GM21619 (cell line): Measurements from ENCODE around the gene ADM2.
A peak's percentile ranks its signal among the peaks of the same experiment; 100 is the strongest.
"Not testable (repeated sequence)": the region's sequence is repeated elsewhere in the genome, so short reads cannot be mapped to it uniquely, and the experiment has no call there.

Experiments used
- ATAC-seq: cut with Tn5 transposase; IDR thresholded peaks from one replicate; pipeline ENCODE4 v1.9.1; 2021; ENCODE audit not compliant: unreplicated experiment

ADM2 gene

DNA sequence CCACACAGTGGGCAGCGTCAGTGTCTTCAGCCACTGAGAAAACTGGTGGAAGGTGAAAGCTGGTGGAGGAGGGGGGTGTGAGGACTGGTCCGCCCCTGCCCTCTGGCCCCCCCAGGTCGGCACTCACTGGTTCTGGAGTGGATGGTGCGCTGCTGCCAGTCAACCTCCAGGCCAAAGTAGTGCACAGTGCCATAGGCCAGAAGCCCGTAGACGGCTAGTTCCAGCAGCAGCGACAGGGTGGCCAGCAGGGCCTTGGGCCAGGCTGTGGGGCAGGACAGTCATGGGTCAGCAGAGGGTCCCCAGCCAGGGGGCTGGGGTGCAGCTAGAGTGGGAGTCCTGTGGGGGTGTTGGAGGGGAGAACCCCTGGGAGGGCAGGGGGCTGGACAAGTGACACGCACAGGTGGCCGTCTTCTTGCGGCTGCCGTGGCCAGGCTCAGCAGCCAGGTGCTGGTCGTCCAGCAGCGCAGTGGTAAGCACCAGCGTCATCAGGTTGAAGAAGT, 24.0 kb downstream of the ADM2 start:
- ATAC-seq, result no peak

DNA sequence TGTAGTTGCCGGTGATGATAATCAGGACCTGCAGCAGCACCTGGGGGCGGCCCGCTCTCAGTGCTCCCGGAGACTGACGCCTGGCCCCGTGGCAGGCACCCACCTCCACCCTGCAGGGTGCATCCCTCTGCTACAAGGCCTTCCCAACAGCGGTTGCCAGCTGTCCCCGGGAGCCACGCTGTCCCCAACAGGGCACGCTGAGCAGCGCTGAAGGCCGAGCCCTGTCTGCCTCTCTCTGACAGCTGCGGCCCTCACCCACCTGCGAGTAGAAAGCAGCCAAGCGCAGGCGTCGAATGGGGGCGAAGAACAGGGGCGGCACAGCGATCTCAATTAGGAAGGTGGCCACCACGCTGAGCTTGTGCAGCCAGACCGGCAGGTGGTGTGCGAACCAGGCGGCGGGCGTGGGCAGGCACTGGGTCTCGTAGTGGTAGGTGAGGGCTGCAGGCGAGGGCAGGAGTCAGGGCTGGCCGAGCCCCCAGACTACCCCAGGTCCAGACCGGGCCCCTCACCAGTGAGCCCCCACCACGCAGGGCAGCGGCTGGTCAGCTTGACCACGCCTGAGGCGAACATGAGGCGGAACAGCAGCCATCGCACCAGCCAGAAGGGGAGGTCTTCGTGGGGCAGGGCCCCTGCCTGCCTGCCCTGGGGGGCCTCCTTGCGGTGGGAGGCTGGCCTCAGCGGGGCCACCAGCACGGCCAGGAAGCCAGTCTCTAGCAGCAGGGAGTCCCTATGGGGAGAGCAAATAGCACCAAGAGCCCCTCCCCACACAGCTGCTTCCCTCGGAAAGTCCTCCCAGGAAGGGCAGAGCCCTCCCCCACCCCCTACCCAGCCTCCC, 24.6 kb downstream of the ADM2 start:
- no peak for ATAC-seq

DNA sequence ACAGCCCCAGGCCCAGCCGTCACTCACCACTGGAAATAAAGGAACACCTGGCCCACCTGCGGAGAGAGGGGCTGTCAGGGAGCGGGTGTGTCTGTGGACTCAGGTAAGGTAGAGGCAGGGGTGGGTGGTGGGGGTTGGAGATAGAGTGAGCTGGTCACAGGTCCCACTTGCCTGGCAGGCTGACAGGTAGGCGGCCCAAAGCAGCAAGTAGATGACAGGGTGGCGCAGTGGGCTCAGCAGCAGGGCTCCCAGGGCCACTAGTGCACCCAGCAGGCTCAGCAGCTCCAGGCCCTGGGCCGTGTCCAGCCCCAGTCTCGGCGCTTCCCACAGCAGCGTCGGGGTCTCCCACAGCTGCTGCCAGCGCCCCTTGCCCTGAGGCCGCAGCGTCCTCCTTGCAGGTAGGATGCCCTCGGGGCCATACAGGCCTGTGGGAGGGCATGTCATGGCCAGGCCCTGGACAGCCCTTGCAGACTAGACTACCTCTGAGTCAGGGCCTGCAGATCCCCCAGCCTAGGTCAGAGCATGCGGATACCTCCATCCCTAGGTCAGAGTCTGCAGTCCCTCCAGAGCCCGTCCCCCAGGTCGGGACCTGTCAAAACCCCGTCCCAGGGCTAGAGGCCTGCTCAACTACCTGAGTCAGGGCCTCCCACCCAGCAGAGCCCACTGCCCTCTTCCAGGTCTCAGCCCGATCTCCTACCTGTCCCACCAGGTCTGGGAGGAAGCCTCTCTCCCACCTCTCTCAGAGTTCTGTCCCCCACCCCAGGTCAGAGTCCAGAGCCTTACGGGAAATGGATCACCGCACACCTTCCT, 25.5 kb downstream of the ADM2 start:
- ATAC-seq, result no peak

DNA sequence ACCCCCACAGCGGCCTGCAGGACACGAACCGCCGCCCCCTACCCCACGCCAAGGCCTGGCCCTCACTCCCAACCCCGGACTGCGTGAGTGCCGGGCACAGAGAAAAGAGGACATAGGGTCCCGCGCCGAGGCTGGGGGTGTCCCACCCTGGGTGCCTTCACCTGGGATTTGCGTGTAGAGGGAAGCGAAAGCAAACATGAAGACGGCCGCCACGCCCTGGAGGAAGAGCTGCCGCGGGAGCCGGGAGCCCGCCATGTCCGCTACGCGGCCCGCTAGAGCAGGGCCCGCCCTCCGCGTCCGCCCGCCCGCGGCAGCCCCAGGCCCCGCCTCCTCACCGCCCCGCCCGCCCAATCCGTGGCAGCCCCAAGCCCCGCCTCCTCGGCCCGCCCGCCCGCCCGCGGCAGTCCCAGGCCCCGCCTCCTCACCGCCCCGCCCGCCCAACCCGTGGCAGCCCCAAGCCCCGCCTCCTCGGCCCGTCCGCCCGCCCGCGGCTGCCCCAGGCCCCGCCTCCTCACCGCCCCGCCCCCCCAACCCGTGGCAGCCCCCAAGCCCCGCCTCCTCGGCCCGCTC, 26.2 kb downstream of the ADM2 start, which contains the start of gene LMF2:
LMF2 (minus strand) TSS at position 282 of the 570 bp plus-strand sequence; CDS start at position 255, 27 bp downstream.
- peak; percentile 53 for ATAC-seq

DNA sequence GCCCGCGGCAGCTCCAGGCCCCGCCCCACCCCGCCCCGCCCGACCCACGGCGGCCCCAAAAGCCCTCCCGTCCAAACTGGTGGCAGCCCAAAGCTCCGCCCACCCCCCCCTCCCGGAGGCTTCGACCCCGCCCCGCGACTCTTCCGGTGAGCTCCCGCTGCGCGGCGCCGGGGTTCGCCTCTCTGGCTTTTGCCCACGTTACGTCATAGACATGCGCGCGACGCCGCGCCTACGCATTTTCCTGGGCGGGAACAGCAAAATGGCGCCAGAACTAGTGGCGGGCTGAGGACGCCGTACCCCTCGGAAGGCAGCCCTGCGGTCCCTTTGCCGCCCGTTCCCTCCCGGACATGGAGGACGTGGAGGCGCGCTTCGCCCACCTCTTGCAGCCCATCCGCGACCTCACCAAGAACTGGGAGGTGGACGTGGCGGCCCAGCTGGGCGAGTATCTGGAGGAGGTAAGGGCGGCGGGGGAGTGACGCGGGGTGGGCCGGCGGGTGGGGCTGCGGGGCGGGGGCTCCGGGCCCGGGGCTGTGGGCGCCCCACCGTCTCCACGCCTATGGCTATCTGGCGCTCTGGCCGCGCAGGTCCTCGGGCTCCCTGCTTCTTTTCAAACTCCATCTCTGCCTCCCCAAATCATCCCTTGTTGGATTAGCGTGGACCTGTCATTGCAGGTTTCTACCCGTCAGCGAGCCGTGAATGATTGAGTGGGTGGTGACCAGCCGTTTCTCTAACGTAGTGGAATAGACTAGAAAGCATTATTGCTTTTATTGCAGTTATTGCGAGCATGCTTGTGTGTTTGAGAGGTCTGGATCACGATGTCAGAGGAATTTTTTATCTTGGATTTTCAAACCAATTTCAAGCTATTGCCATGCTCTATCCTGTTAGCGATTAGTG, 26.9 kb downstream of the ADM2 start, which contains the start of gene NCAPH2:
NCAPH2 (plus strand) TSS at position 234 of the 894 bp plus-strand sequence; CDS start at position 348, 114 bp downstream.
- ATAC-seq, result peak; percentile 52

DNA sequence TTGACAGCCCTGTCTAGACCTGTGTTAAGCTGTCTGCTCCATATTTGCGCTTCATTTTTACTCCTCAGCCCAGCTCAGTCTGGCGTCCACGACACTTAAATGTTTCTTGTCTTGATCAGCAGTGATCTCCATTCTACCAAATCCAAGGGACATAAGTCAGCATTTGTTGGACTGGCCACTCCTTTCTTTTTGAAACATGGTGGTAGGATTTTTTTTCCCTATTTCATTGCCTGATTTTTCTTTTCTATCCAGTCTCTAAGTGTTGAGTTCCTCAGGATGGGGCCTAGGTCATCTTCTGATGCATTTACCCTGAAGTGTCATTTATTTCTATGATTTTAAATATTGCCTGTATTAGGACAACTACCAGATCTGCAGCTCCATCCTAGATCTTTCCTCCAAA, 27.6 kb downstream of the ADM2 start:
- ATAC-seq, result no peak

DNA sequence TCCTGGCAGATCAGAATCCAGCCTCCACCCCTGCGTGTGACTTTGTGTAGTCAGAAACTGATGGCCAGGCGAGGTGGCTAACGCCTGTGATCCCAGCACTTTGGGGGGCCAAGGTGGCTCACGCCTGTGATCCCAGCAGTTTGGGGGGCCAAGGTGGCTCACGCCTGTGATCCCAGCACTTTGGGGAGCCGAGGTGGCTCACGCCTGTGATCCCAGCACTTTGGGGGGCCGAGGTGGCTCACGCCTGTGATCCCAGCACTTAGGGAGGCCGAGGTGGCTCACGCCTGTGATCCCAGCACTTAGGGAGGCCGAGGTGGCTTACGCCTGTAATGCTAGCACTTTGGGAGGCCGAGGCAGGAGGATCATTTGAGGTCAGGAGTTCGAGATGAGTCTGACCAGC, 31.8 kb downstream of the ADM2 start:
- no peak for ATAC-seq

DNA sequence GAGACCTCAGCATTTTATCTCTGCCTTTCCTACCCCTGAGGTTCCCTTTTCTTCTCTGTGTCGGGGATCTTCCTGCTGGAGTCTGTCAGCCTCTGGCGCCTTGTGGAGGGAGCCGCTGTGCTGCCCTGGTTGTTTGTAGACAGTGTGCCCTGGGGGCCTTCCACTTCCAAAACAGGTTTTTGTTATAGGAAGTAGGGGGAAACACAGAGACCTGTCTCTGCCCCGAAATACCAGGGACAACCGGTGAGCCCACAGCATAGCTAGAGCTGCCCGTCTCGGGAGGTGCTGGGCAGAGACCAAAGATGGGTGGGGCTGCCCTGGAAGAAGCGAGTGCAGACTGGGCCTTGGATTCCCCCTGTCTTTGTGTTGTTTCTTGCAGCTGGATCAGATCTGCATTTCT, 34.7 kb downstream of the ADM2 start:
- no peak for ATAC-seq

DNA sequence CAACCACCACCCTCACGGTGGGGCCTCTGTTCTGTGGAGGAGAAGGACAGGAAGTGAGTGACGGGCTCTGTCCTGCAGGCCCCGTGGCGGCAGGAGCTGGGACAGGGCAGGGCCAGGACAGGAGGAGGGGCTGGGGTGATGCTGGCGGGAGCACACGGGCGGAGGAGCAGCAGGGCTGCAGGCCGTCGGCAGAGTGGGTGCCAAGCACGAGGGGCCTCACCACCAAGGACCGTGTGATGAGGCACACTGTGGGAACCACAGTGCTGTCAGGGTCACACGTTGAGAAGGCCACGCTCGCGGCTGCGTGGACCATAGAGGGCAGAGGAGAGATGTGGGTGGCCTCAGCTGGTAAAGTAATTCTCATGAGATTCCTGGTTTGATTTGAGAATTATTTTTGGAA, 35.5 kb downstream of the ADM2 start:
- no peak for ATAC-seq

DNA sequence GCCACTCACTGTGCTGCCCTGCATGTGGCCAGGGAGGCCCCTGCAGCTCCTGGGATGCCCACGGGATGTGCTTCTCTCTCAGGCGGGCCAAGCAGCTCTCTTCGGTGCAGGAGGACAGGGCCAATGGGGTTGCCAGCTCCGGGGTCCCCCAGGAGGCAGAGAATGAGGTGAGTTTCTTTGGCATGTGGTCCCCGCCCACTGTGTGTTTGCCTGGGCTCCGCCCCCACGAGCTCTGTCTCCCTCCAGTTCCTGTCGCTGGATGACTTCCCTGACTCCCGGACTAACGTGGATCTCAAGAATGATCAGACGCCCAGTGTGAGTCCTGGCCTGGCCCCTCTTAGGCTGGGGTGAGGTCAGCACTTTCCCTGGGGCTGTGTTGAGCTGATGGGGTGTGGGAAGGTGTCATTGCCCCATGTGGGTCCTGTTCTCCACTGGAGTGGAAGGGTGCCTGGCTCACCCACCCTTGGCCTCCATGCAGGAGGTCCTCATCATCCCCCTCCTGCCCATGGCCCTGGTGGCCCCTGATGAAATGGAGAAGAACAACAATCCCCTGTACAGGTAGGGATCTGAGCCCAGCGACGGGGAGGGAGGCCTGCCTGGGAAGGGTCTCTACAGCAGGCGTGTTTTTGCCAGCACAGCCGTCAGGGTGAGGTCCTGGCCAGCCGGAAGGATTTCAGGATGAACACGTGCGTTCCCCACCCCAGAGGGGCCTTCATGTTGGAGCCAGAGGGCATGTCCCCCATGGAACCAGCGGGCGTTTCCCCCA, 36.3 kb downstream of the ADM2 start:
- no peak for ATAC-seq

DNA sequence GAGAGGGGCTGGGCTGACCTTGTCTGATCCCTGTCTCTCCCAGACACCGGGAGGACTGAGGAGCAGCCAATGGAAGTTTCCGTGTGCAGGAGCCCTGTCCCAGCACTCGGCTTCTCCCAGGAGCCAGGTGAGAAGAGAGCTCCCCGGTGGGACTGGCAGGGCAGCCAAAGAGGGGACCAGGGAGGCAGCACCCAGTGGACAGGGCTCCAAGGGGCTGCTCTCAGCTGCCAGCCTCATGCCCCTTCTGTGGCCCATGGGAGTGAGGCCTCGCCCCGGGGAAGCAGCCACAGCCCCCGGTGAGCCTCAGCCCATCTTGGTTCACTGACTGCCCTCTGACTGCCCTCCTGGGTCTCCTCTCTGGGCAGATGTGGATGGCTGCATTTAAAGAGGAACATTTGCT, 37.3 kb downstream of the ADM2 start:
- no peak for ATAC-seq

DNA sequence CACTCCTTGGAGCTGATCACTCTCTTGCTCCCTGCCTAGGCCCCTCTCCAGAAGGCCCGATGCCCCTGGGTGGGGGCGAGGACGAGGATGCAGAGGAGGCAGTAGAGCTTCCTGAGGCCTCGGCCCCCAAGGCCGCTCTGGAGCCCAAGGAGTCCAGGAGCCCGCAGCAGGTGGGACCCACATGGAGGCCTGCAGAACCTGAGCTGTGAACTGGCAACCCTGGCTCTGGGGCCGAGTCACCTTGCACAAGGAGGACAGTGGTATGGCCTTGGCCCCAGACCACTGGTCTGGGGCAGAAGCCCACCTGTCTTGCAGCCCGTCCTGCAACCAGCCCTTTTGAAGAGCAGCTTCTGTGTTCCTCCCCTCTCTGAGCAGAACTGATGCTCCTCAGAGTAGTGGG, 37.8 kb downstream of the ADM2 start:
- ATAC-seq, result no peak

DNA sequence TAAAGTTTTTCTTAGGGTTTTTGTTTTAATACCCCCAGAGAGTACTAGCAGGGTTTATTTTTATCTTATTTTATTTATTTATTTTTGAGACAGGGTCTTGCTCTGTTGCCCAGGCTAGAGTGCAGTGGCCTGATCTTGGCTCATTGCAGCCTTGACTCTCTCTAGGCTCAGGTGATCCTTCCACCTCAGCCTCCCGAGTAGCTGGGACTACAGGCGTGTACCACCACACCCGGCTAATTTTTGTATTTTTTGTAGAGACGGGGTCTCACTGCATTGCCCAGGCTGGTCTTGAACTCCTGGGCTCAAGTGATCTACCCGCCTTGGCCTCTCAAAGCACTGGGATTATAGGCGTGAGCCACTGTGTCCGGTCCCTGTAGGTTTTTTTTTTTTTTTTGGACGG, 38.8 kb downstream of the ADM2 start:
- not testable (repeated sequence) for ATAC-seq

DNA sequence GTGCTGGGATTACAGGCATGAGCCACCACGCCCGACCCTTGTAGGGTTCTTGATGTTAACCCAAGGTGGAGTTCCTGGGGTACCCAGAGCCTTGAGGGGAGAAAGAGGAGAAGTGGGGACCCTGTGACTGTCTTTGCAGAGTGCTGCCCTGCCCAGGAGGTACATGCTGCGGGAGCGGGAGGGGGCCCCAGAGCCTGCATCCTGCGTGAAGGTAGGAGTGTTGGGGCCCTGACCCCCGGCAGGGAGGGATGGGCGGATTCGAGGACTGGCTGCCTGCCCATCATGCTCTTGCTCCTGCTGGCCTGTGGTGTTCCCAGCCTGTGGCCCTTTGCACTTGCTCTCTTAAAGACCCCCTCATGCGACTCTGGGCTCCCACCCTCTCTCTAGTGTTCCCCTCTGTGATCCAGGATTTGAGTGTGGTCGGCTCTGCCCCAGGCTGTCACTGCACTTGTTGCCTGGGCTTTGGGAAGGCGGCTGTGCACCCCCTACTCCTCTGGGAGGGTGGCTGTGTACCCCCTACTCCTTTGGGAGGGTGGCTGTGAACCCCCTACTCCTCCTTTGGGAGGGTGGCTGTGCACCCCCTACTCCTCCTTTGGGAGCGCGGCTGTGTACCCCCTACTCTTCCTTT, 39.6 kb downstream of the ADM2 start:
- ATAC-seq, result no peak

DNA sequence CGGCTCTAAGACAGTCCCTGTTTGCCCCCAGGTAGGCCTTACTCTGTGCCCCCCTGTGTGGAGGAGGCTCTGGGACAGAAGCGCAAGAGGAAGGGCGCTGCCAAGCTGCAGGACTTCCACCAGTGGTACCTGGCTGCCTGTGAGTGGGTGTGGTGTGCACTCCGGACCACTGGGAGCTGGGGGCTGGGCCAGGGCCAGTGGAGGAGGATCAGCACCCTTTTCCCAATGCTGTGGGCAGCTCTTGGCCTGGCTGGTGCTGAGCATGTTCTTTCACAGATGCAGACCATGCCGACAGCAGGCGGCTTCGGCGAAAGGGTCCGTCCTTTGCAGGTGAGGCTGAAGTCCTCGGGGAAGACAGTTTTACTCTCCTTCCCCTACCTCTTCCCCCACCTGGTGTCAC, 40.4 kb downstream of the ADM2 start:
- ATAC-seq, result no peak

DNA sequence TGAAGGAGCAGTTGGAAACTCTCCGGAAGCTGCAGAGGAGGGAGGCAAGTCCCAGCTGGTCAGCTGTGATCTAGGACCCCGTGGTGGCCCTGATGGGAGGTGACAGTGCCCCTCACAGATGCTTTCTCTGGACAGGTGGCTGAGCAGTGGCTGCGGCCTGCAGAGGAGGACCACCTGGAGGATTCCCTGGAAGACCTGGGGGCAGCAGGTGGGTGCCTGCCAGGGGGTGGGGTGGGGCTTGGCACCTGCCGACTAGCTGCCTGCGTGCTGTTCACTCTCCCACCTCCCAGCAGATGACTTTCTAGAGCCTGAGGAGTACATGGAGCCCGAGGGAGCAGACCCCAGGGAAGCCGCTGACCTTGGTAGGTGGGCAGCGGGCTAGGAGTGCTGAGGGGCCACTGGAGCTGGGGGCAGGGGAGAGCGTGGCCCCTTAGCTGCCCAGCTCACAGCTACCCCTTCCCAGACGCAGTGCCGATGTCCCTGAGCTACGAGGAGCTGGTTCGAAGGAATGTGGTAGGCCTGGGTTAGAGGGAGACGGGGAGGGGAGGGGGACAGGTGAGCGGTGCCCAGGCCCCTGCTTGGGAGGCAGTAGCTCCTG, 41.0 kb downstream of the ADM2 start:
- ATAC-seq, result no peak

DNA sequence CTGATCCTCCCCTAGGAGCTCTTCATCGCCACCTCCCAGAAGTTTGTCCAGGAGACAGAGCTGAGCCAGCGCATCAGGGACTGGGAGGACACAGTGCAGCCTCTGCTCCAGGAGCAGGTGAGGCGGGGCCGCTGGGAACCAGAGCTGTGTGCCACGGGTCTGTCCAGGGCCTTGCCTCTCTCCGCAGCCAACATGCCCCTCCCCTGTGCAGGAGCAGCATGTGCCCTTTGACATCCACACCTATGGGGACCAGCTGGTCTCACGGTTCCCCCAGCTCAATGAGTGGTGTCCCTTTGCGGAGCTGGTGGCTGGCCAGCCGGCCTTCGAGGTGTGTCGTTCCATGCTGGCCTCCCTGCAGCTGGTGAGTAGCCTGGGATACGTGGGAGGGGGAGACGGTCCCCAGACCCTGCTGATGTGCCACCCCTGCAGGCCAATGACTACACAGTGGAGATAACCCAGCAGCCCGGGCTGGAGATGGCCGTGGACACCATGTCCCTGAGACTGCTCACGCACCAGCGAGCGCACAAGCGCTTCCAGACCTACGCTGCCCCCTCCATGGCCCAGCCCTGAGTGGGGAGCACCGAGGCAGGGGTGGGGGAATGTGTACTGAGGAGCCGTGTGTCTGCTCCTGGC, 41.6 kb downstream of the ADM2 start:
- no peak for ATAC-seq

DNA sequence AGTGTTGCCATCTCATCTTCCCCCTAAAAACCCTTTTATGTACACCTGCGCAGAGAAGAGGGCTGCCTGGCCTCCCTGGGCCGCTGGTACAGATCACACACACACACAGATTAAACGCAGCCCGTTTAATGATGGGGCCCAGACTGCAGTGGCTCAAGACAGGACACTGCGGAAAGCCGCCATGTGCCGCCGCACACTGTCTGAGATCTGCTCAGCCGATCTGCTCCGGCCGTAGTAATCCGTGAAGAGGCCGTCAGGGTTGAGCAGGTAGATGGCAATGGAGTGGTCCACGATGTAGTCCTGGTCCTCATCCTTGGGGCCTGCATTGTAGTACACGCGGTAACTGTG, 42.1 kb downstream of the ADM2 start:
- no peak for ATAC-seq
